DOHH2 (cell line): ENCODE data around the gene L3MBTL4.

Experiments used
- CTCF ChIP-seq: fragments of 200-600 bp; sonication (generic); IDR thresholded peaks from one replicate; pipeline ENCODE4 v1.5.1; 2014; ENCODE audit warnings: antibody characterized with exemption, mild to moderate bottlenecking, low read depth, low read length; ENCODE audit not compliant: poor library complexity, severe bottlenecking
- EZH2phosphoT487 ChIP-seq: fragments of 200-600 bp; sonication (generic); IDR thresholded peaks from 2 replicates; pipeline ENCODE4 v1.6.1; 2017; ENCODE audit warnings: borderline replicate concordance, mild to moderate bottlenecking, antibody characterized with exemption, low read length, moderate library complexity, mixed read lengths

GRCh38 chr18:6427286-6427685 lies 12.6 kb upstream of the L3MBTL4 start:
- TF ChIP-seq CTCF (no peak), EZH2phosphoT487 (no peak)
